HEK293 (cell line): ENCODE data around the gene CLEC2D.

ENCODE experiments used
- ELK4 ChIP-seq: IDR thresholded peaks from 2 replicates; pipeline ENCODE4 v1.6.1; 2011; ENCODE audit warnings: mild to moderate bottlenecking, low read depth, low read length, borderline replicate concordance
- TCF7L2 ChIP-seq: IDR thresholded peaks from 2 replicates; pipeline ENCODE4 v1.6.1; 2011; ENCODE audit warnings: low read depth, mild to moderate bottlenecking, inconsistent platforms, low read length, moderate library complexity, borderline replicate concordance
- ZNF398 ChIP-seq: fragments of 450-650 bp; formaldehyde crosslinking; IDR thresholded peaks from 2 replicates; pipeline ENCODE4 v1.5.1; 2017; ENCODE audit warnings: missing biosample characterization, missing genetic modification characterization
- TF ChIP-seq, protein P1 (sequence below): fragments of 450-650 bp; formaldehyde crosslinking; IDR thresholded peaks from 2 replicates; pipeline ENCODE4 v1.5.1; 2016; ENCODE audit warnings: missing biosample characterization, missing genetic modification characterization

GRCh38 chr12:9647825-9648700 lies 21.4 kb upstream of the CLEC2D start:
- no peak for TF ChIP-seq TCF7L2
- no peak for TF ChIP-seq ELK4
- peak; percentile 87 for TF ChIP-seq ZNF398 (tag by site-specific recombination)
- TF ChIP-seq, protein P1, sequence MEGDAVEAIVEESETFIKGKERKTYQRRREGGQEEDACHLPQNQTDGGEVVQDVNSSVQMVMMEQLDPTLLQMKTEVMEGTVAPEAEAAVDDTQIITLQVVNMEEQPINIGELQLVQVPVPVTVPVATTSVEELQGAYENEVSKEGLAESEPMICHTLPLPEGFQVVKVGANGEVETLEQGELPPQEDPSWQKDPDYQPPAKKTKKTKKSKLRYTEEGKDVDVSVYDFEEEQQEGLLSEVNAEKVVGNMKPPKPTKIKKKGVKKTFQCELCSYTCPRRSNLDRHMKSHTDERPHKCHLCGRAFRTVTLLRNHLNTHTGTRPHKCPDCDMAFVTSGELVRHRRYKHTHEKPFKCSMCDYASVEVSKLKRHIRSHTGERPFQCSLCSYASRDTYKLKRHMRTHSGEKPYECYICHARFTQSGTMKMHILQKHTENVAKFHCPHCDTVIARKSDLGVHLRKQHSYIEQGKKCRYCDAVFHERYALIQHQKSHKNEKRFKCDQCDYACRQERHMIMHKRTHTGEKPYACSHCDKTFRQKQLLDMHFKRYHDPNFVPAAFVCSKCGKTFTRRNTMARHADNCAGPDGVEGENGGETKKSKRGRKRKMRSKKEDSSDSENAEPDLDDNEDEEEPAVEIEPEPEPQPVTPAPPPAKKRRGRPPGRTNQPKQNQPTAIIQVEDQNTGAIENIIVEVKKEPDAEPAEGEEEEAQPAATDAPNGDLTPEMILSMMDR (tag by site-specific recombination): no peak
